ENCODE measurements around the gene PCDHGB5.
"Not testable (repeated sequence)": the region's sequence is repeated elsewhere in the genome, so short reads cannot be mapped to it uniquely, and the experiment has no call there.

The PCDHGB5 gene

GRCh38 chr5:141382469-141383294, 15.1 kb upstream of the PCDHGB5 start, which contains the start of gene PCDHGA7:
PCDHGA7 (plus strand) TSS chr5:141382742; CDS start chr5:141382900, 158 bp downstream.
- no peak for DNase-seq (ENCODE audit: low read depth)

GRCh38 chr5:141383345-141383744, 14.4 kb upstream of the PCDHGB5 start:
- no peak for DNase-seq (ENCODE audit: low read depth)

- DNase-seq (ENCODE audit: low read depth) = no peak
Observed at GRCh38 chr5:141384471-141385267, 13.1 kb upstream of the PCDHGB5 start.

GRCh38 chr5:141387557-141388311, 10.0 kb upstream of the PCDHGB5 start, which contains the start of gene PCDHGB4:
PCDHGB4 (plus strand) TSS chr5:141387698; CDS start chr5:141387885, 187 bp downstream.
- not testable (repeated sequence) for DNase-seq (ENCODE audit: low read depth)

GRCh38 chr5:141388661-141389060, 9.1 kb upstream of the PCDHGB5 start:
- no peak for DNase-seq (ENCODE audit: low read depth)

GRCh38 chr5:141389153-141390042, 8.3 kb upstream of the PCDHGB5 start:
- DNase-seq (ENCODE audit: low read depth) = no peak

DNA sequence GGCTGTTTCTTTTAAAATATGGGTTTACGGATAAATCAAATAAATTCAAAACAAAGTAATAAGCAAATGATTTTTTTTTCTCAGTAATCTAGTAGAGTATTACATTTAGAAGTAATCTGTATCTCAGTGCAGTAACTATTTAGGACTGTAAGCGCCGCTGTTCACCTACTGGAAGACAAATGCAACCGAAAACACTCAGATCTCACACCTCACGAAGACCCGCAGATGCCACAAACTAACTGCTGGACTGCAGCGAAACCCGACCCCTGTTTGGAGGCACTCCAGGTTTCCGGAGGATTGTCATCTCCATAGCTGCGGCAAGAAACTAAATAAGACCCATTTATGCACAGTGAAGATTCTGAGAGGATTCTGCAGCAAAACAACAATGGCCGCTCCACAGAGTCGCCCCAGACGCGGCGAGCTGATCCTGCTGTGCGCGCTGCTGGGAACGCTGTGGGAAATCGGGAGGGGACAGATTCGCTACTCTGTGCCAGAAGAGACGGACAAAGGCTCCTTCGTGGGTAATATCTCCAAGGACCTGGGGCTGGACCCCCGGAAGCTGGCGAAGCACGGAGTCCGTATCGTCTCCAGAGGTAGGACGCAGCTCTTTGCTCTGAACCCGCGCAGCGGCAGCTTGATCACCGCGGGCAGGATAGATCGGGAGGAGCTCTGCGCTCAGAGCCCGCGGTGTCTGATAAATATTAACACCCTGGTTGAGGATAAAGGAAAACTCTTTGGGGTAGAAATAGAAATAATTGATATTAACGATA, 5.1 kb upstream of the PCDHGB5 start, which contains the start of gene PCDHGA8:
TSS of gene PCDHGA8 (plus strand) at position 205 of the 770 bp plus-strand sequence. CDS start at position 386, 181 bp downstream.
- DNase-seq (ENCODE audit: low read depth) = no peak

DNA sequence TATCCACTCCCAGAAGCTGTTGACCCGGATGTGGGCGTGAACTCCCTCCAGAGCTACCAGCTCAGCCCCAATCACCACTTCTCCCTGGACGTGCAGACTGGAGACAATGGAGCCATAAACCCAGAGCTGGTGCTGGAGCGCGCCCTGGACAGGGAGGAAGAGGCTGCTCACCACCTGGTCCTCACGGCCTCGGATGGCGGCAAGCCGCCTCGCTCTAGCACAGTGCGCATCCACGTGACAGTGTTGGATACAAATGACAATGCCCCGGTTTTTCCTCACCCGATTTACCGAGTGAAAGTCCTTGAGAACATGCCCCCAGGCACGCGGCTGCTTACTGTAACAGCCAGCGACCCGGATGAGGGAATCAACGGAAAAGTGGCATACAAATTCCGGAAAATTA, 4.5 kb upstream of the PCDHGB5 start:
- no peak for DNase-seq (ENCODE audit: low read depth)

DNA sequence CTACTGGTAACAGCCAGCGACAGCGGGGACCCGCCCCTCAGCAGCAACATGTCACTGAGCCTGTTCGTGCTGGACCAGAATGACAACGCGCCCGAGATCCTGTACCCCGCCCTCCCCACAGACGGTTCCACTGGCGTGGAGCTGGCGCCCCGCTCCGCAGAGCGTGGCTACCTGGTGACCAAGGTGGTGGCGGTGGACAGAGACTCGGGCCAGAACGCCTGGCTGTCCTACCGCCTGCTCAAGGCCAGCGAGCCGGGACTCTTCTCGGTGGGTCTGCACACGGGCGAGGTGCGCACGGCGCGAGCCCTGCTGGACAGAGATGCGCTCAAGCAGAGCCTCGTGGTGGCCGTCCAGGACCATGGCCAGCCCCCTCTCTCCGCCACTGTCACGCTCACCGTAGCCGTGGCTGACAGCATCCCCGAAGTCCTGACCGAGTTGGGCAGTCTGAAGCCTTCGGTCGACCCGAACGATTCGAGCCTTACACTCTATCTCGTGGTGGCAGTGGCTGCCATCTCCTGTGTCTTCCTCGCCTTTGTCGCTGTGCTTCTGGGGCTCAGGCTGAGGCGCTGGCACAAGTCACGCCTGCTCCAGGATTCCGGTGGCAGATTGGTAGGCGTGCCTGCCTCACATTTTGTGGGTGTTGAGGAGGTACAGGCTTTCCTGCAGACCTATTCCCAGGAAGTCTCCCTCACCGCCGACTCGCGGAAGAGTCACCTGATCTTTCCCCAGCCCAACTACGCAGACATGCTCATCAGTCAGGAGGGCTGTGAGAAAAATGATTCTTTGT, 3.2 kb upstream of the PCDHGB5 start:
- DNase-seq (ENCODE audit: low read depth) = not testable (repeated sequence)

DNA sequence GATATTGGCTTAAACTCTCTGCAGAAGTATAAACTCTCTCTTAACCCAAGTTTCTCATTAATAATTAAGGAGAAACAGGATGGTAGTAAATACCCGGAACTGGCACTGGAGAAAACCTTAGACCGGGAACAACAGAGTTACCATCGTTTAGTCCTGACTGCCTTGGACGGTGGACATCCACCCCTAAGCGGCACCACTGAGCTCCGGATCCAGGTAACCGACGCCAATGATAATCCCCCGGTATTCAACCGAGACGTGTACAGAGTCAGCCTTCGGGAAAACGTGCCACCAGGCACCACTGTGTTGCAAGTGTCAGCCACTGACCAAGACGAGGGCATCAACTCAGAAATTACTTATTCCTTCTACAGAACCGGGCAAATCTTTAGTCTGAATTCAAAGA, 861 bp downstream of the PCDHGB5 start:
- no peak for DNase-seq (ENCODE audit: low read depth)

GRCh38 chr5:141399555-141400258, 2.0 kb downstream of the PCDHGB5 start:
- no peak for DNase-seq (ENCODE audit: low read depth)

GRCh38 chr5:141402553-141403243, 5.0 kb downstream of the PCDHGB5 start, which contains the start of gene PCDHGA9:
PCDHGA9 (plus strand) TSS chr5:141402778; CDS start chr5:141402953, 175 bp downstream.
- DNase-seq (ENCODE audit: low read depth) = no peak

DNA sequence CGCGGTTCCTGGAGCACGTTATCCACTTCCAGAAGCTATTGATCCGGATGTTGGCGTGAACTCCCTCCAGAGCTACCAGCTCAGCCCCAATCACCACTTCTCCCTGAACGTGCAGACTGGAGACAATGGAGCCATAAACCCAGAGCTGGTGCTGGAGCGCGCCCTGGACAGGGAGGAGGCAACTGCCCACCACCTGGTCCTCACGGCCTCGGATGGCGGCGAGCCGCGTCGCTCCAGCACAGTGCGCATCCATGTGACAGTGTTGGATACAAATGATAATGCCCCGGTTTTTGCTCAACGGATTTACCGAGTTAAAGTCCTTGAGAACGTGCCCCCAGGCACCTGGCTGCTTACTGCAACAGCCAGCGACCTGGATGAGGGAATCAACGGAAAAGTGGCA, 5.6 kb downstream of the PCDHGB5 start:
- DNase-seq (ENCODE audit: low read depth) = no peak

DNA sequence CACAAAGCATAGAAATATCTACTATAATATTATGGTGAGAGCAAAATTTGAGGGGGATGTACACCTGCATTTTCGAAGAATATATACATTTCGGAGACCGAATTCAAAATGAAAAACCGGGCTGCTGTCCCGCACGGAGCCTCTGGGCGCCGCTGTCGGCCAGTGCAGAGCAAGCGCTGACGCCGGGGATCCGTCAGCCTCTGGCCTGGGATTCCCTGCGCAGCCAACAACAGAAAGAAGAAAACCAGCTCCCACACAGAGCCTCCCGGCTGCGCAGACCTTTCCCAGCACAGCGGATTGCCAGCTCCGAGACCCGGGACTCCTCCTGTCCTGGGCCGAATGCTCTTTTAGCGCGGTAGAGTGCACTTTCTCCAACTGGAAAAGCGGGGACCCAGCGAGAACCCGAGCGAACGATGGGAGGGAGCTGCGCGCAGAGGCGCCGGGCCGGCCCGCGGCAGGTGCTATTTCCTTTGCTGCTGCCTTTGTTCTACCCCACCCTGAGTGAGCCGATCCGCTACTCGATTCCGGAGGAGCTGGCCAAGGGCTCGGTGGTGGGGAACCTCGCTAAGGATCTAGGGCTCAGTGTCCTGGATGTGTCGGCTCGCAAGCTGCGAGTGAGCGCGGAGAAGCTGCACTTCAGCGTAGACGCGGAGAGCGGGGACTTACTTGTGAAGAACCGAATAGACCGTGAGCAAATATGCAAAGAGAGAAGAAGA, 10.2 kb downstream of the PCDHGB5 start, which contains the start of gene PCDHGB6:
TSS of gene PCDHGB6 (plus strand) at position 232 of the 716 bp plus-strand sequence. CDS start at position 414, 182 bp downstream.
- not testable (repeated sequence) for DNase-seq (ENCODE audit: low read depth)

- DNase-seq (ENCODE audit: low read depth) = no peak
Observed at GRCh38 chr5:141409598-141410306, 12.0 kb downstream of the PCDHGB5 start.

DNA sequence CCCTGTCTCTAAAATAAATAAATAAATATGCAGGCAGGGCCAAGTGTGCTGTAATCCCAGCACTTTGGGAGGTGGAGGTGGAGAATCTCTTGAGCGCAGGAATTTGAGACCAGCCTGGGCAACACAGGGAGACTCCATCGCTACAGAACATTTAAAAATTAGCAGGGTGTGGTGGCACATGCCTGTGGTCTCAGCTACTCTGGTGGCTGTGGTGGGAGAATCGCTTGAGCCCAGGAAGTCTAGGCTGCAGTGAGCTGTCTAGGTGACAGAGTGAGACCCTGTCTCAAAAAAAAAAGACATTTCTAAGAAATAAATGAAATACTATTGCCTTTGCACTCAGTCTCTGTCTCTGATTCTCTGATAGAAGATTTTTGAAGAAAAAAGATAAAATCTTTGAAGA, 13.8 kb downstream of the PCDHGB5 start:
- no peak for DNase-seq (ENCODE audit: low read depth)

All from HS-5 (cell line).